CD14-positive monocyte (primary cell): Measurements from ENCODE around the gene SCGB1C2. TPM values are rescaled to one million over a fixed set of nuclear protein-coding genes. Genes with fewer than 3 reads are reported as not detected.

Source experiments
- DNase-seq, 3 donors: peaks; one replicate each; pipeline ENCODE4 v3.0.0-alpha.2; 2011 to 2022
- H2AFZ ChIP-seq: 2 replicates; pipeline ENCODE4 v1.6.0; 2012; ENCODE audit warnings: mild to moderate bottlenecking, low read depth, low read length, inconsistent platforms; ENCODE audit not compliant: insufficient read depth, poor library complexity, severe bottlenecking
- H3K27ac ChIP-seq, 2 donors: 1 replicate in 1 of 2; 2 replicates in 1 of 2; pipeline ENCODE4 v1.5.1; 2012 to 2013; ENCODE audit warnings: low read length in 2 of 2, control low read depth in 1 of 2, inconsistent platforms in 1 of 2, low read depth in 1 of 2, mild to moderate bottlenecking in 1 of 2
- H3K27me3 ChIP-seq, 2 donors: one replicate each; pipeline versions ENCODE4 v1.6.0 to v1.6.1; 2011 to 2013; ENCODE audit warnings: low read length in 2 of 2; ENCODE audit not compliant: control insufficient read depth in 2 of 2, insufficient read depth in 2 of 2
- H3K36me3 ChIP-seq, 2 donors: replicated peaks in 1 of 2; 1 replicate in 1 of 2; 2 replicates in 1 of 2; pipeline versions ENCODE4 v1.5.1 to v1.6.1; 2012 to 2013; ENCODE audit warnings: low read length in 2 of 2, control low read depth in 1 of 2, inconsistent platforms in 1 of 2, mild to moderate bottlenecking in 1 of 2; ENCODE audit not compliant: insufficient read depth in 2 of 2, control insufficient read depth in 1 of 2
- H3K4me1 ChIP-seq, 2 donors: 1 replicate in 1 of 2; 2 replicates in 1 of 2; pipeline versions ENCODE4 v1.5.1 to v1.6.1; 2012 to 2013; ENCODE audit warnings: low read length in 2 of 2, control low read depth in 1 of 2, inconsistent platforms in 1 of 2, mild to moderate bottlenecking in 1 of 2, moderate library complexity in 1 of 2; ENCODE audit not compliant: insufficient read depth in 2 of 2, control insufficient read depth in 1 of 2
- H3K4me2 ChIP-seq: replicated peaks from 2 replicates; pipeline ENCODE3; 2012; ENCODE audit warnings: low read length, moderate library complexity, mild to moderate bottlenecking; ENCODE audit not compliant: poor library complexity, severe bottlenecking; ENCODE audit errors: extremely low read depth
- H3K4me3 ChIP-seq, 3 experiments: fragments of 200-600 bp in 1 of 3; sonication (generic) in 1 of 3; replicated peaks in 1 of 3; 1 replicate in 2 of 3; 2 replicates in 1 of 3; pipeline ENCODE4 v1.5.1; 2011 to 2013; ENCODE audit warnings: low read length in 3 of 3, mild to moderate bottlenecking in 3 of 3, control low read depth in 2 of 3, low read depth in 2 of 3, inconsistent platforms in 1 of 3, moderate library complexity in 1 of 3
- H3K79me2 ChIP-seq: 2 replicates; pipeline ENCODE4 v1.6.0; 2012; ENCODE audit warnings: mild to moderate bottlenecking, control low read depth, inconsistent platforms, low read length, moderate library complexity; ENCODE audit not compliant: insufficient read depth
- H3K9ac ChIP-seq: 2 replicates; pipeline ENCODE4 v1.6.0; 2017; ENCODE audit warnings: low read length, mild to moderate bottlenecking; ENCODE audit not compliant: insufficient read depth, poor library complexity, severe bottlenecking
- H3K9me3 ChIP-seq, 2 donors: replicated peaks in 1 of 2; 1 replicate in 1 of 2; 2 replicates in 1 of 2; pipeline versions ENCODE4 v1.5.1 to v1.6.1; 2012 to 2013; ENCODE audit warnings: low read length in 2 of 2, control low read depth in 1 of 2; ENCODE audit not compliant: control insufficient read depth in 1 of 2, insufficient read depth in 1 of 2
- H4K20me1 ChIP-seq: 2 replicates; pipeline ENCODE4 v1.6.0; 2012; ENCODE audit warnings: mild to moderate bottlenecking, low read length, control low read depth, moderate library complexity; ENCODE audit not compliant: insufficient read depth
- H3K27ac Mint-ChIP-seq, 7 donors: one replicate each; pipeline ENCODE4 v1.8.0; 2020; ENCODE audit warnings: mild to moderate bottlenecking in 7 of 7, mixed read lengths in 7 of 7, moderate library complexity in 6 of 7, inconsistent platforms in 2 of 7
- H3K27me3 Mint-ChIP-seq, 3 donors: one replicate each; pipeline ENCODE4 v1.8.0; 2021 to 2022; ENCODE audit warnings: low read depth in 3 of 3, mild to moderate bottlenecking in 3 of 3, mixed read lengths in 3 of 3, moderate library complexity in 3 of 3, inconsistent platforms in 1 of 3
- H3K36me3 Mint-ChIP-seq, 2 donors: one replicate each; pipeline ENCODE4 v1.8.0; 2020; ENCODE audit warnings: mixed read lengths in 2 of 2, inconsistent platforms in 1 of 2, mild to moderate bottlenecking in 1 of 2
- H3K4me1 Mint-ChIP-seq: one replicate; pipeline ENCODE4 v1.8.0; 2020; ENCODE audit warnings: mild to moderate bottlenecking, mixed read lengths
- H3K4me3 Mint-ChIP-seq, 2 donors: one replicate each; pipeline ENCODE4 v1.8.0; 2020; ENCODE audit warnings: mild to moderate bottlenecking in 2 of 2, mixed read lengths in 2 of 2, moderate library complexity in 1 of 2
- H3K9me3 Mint-ChIP-seq, 7 donors: one replicate each; pipeline ENCODE4 v1.8.0; 2020 to 2022; ENCODE audit warnings: mixed read lengths in 7 of 7, mild to moderate bottlenecking in 6 of 7, moderate library complexity in 6 of 7, inconsistent platforms in 2 of 7
- CTCF ChIP-seq: fragments of 200-600 bp; IDR thresholded peaks from one replicate; pipeline ENCODE4 v1.8.0; 2022; ENCODE audit warnings: antibody characterized with exemption, mild to moderate bottlenecking
- WGBS: methylation state at CpG from one replicate; pipeline ENCODE4 v1.1.5; 2013; ENCODE audit warnings: missing lambda C conversion rate; ENCODE audit not compliant: insufficient coverage; 5-methylcytosine and 5-hydroxymethylcytosine counted together
- intact Hi-C, 2 donors: fragments of 100-400 bp; cut with micrococcal nuclease; formaldehyde crosslinking; loops; one replicate each; pipeline versions ENCODE4 v1.15.0 to v1.15.1; 2023
- polyA plus RNA-seq, 3 donors: library from polyadenylated mRNA; depleted of rRNA in 1 of 3; unstranded in 2 of 3; stranded (reverse) in 1 of 3; fragments of 300-500 nt in 2 of 3; fragments of >200 nt in 1 of 3; fragmentation: Illumina TruSeq in 2 of 3; gene quantifications; 1 replicate in 2 of 3; 2 replicates in 1 of 3; pipeline ENCODE4 v1.2.3, GENCODE V29; 2012 to 2021

The SCGB1C2 gene
- polyA plus RNA-seq, 3 donors, result not detected

DNA sequence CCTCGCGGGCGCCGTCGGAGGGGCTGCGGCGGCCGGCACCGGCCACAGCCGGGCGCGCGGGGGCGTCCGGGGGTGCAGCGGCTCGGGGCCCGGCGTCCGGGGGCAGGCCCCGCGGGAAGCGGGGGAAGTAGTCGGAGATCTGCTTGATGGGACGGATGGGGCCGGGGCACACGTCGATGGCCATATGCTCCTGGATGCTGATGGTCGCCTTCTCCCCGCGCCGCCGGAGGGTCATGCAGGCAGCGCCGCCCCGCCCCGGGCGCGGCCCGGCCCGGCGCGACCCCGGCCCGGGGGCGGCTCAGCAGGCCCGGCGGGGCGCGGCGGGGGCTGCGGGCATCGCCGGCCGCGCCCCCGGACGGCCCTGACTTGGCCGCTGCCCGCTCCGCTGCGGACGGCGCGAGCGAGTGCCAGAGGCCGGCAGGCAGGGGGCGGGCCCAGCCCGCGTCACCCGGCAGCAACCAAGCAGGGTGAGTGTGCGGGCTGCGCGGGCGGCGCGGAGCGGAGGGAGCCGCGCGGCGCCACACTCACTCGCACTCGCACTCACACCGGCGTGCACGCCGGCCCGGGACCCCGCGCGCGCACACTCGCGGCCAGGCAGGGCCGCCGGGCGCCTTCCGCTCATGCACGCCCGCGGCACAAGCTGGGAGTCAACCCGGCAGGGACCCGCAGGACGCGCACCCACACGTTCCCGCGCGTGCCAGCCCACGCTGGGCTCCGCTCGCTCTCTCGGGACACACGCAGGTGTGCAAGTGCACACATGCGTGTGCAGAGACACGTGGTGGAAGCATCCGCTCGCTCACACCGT is 44.1 kb downstream of the SCGB1C2 start, which contains the start of gene DOC2B:
Gene DOC2B (minus strand): TSS at position 406 of the 805 bp plus-strand sequence. CDS start 171 bp downstream, at position 235.
- no peaks in the 10 kb centered on the region for H3K79me2 ChIP-seq
- H3K4me1 ChIP-seq, result peaks cover 11 to 28% of the 10 kb centered on the region in 2 donors
- H3K27ac Mint-ChIP-seq, result no peak within 1 kb of the TSS
- peak; percentile 20 to 39 (median 24) for DNase-seq
- H3K4me3 ChIP-seq, result peak within 1 kb of the TSS in 1 of 3 experiments; percentile 56
- peaks cover 0 to 6% (median 3%) of the 10 kb centered on the region in 7 donors for H3K9me3 Mint-ChIP-seq
- no peaks in the 10 kb centered on the region for H3K36me3 ChIP-seq
- peaks cover 48 to 80% (median 57%) of the 10 kb centered on the region in 3 donors for H3K27me3 Mint-ChIP-seq
- peaks cover 9 to 55% of the 10 kb centered on the region in 2 donors for H3K27me3 ChIP-seq
- intact Hi-C loops, result no loop called here
- peaks cover 0 to 6% of the 10 kb centered on the region in 2 donors for H3K9me3 ChIP-seq
- H3K4me1 Mint-ChIP-seq, result peaks cover 28% of the 10 kb centered on the region
- peaks cover 0 to 5% of the 10 kb centered on the region in 2 donors for H3K36me3 Mint-ChIP-seq
- peak within 1 kb of the TSS; percentile 18 to 86 for H3K4me3 Mint-ChIP-seq
- H3K4me2 ChIP-seq, result peak within 1 kb of the TSS; percentile 67
- H4K20me1 ChIP-seq, result no peaks in the 10 kb centered on the region
- no peak within 1 kb of the TSS for H3K9ac ChIP-seq
- peak within 1 kb of the TSS; percentile 22 for H2AFZ ChIP-seq
- no peak for TF ChIP-seq CTCF
- H3K27ac ChIP-seq, result no peak within 1 kb of the TSS
- WGBS, result 3% methylated on average over 120 of the region's 120 CpGs

GRCh38 chr17:182050-182751 is 44.8 kb downstream of the SCGB1C2 start:
- H2AFZ ChIP-seq, result peak overlapping the region; percentile 22
- H3K9ac ChIP-seq, result no peak overlapping the region
- no peak overlapping the region for H3K27ac ChIP-seq
- WGBS, result 49% methylated on average over 16 of the region's 18 CpGs
- Mint-ChIP-seq H3K4me1 (peaks cover 28% of the 10 kb centered on the region), H3K4me3 (peak overlapping the region; percentile 18 to 86), H3K27me3 (peaks cover 48 to 79% (median 56%) of the 10 kb centered on the region in 3 donors), H3K9me3 (peaks cover 0 to 6% (median 3%) of the 10 kb centered on the region in 7 donors), H3K36me3 (peaks cover 0 to 5% of the 10 kb centered on the region in 2 donors), H3K27ac (no peak overlapping the region)
- intact Hi-C loops, result no loop called here
- H3K4me3 ChIP-seq, result peak overlapping the region in 1 of 3 experiments; percentile 56
- H3K4me1 ChIP-seq, result peaks cover 11 to 28% of the 10 kb centered on the region in 2 donors
- no peak for DNase-seq
- no peaks in the 10 kb centered on the region for H4K20me1 ChIP-seq
- TF ChIP-seq CTCF, result no peak
- no peaks in the 10 kb centered on the region for H3K36me3 ChIP-seq
- H3K27me3 ChIP-seq, result peaks cover 9 to 55% of the 10 kb centered on the region in 2 donors
- no peaks in the 10 kb centered on the region for H3K79me2 ChIP-seq
- peak overlapping the region; percentile 67 for H3K4me2 ChIP-seq
- peaks cover 0 to 6% of the 10 kb centered on the region in 2 donors for H3K9me3 ChIP-seq
